ENCODE measurements around the gene TMEM200C. TPM values are rescaled to one million over a fixed set of nuclear protein-coding genes. Genes with fewer than 3 reads are reported as not detected.
A peak's percentile ranks its signal among the peaks of the same experiment; 100 is the strongest.

The TMEM200C gene
- total RNA-seq, 6 experiments from 2014 or later = 0.19 to 1.6 (median 1.1) TPM

DNA sequence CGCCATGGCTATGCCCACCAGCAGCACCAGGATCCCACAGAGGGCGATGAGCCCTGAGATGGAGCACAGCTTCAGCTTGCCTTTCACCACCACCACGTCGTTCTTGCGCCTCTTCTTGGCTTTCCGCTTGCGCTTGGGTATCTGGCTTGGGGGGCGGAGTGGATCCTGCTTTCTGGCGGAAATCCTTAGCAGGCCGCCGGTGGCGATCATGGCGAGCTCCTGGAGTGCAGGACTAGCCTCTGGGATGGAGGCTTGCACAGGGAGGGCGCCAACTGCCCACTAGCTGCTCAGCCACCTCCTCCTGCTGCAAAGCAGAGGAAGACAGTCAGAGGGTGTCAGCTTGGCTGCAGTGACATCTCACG lies 3.5 kb downstream of the TMEM200C start:
- DNase-seq = no peak
- H3K27me3 ChIP-seq = peaks cover 0 to 38% of the 10 kb centered on the region in 2 donors
- H3K4me3 ChIP-seq = no peak overlapping the region
- H3K36me3 ChIP-seq = no peaks in the 10 kb centered on the region
- intact Hi-C loops (cut with DNase I) = no loop called here
- TF ChIP-seq POLR2A (IDR thresholded peaks at IDR 0.05) = no peak
- TF ChIP-seq, protein P1, sequence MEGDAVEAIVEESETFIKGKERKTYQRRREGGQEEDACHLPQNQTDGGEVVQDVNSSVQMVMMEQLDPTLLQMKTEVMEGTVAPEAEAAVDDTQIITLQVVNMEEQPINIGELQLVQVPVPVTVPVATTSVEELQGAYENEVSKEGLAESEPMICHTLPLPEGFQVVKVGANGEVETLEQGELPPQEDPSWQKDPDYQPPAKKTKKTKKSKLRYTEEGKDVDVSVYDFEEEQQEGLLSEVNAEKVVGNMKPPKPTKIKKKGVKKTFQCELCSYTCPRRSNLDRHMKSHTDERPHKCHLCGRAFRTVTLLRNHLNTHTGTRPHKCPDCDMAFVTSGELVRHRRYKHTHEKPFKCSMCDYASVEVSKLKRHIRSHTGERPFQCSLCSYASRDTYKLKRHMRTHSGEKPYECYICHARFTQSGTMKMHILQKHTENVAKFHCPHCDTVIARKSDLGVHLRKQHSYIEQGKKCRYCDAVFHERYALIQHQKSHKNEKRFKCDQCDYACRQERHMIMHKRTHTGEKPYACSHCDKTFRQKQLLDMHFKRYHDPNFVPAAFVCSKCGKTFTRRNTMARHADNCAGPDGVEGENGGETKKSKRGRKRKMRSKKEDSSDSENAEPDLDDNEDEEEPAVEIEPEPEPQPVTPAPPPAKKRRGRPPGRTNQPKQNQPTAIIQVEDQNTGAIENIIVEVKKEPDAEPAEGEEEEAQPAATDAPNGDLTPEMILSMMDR (IDR thresholded peaks at IDR 0.05) = no peak
- ATAC-seq = no peak
- peaks cover 0 to 23% (median 2%) of the 10 kb centered on the region in 4 donors for H3K4me1 ChIP-seq
- H3K27ac ChIP-seq = no peak overlapping the region
- H3K9me3 ChIP-seq = no peaks in the 10 kb centered on the region
- WGBS (ENCODE audit: insufficient coverage, low coverage, low lambda C conversion rate, missing lambda C conversion rate) = 91% methylated on average over 4 of the region's 15 CpGs

DNA sequence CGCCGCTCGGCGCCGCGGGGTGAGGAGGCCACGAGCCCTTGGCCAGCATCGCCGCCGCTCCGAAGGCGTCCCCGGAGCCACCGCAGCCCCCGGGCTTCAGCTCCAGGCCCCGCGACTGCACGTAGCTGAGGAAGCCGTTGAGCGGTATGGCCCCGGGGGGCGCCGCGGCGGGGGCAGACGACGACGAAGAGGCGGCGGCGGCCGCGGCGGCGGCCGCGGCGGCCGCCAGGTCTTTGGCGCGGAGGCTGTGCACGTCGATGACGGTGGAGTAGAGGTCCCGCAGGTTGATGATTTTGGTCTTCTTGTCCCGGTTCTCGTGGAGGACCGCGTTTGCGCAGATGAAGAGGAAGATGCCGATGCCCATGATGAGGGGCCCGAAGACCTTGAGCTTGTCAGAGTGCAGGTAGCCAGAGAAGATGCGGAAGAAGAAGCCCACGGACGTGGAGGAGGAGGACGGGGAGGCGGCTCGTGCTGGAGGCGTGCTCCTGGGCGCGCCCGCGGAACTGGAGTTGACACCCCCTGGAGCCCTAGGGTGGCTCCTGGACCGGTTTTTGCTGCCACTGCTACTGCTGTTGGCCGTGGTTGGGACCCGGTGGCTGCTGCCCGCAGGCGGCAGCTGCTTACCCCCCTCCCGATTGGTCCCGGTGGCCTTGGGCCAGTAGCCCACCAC lies 4.0 kb downstream of the TMEM200C start:
- intact Hi-C loops (cut with DNase I) = no loop called here
- DNase-seq = peak in 2 of 3 donors; percentile 12 to 50
- no peak for TF ChIP-seq POLR2A (IDR thresholded peaks at IDR 0.05)
- TF ChIP-seq, protein P1 (IDR thresholded peaks at IDR 0.05) = no peak
- Histone ChIP-seq H3K27me3 (peaks cover 0 to 38% of the 10 kb centered on the region in 2 donors), H3K4me1 (peaks cover 0 to 23% (median 2%) of the 10 kb centered on the region in 4 donors), H3K27ac (no peak overlapping the region), H3K9me3 (no peaks in the 10 kb centered on the region), H3K36me3 (no peaks in the 10 kb centered on the region), H3K4me3 (peak overlapping the region in 2 of 3 donors; percentile 44 to 57)
- WGBS (ENCODE audit: insufficient coverage, low coverage, low lambda C conversion rate, missing lambda C conversion rate) = 55% methylated on average over 36 of the region's 70 CpGs
- ATAC-seq = no peak

DNA sequence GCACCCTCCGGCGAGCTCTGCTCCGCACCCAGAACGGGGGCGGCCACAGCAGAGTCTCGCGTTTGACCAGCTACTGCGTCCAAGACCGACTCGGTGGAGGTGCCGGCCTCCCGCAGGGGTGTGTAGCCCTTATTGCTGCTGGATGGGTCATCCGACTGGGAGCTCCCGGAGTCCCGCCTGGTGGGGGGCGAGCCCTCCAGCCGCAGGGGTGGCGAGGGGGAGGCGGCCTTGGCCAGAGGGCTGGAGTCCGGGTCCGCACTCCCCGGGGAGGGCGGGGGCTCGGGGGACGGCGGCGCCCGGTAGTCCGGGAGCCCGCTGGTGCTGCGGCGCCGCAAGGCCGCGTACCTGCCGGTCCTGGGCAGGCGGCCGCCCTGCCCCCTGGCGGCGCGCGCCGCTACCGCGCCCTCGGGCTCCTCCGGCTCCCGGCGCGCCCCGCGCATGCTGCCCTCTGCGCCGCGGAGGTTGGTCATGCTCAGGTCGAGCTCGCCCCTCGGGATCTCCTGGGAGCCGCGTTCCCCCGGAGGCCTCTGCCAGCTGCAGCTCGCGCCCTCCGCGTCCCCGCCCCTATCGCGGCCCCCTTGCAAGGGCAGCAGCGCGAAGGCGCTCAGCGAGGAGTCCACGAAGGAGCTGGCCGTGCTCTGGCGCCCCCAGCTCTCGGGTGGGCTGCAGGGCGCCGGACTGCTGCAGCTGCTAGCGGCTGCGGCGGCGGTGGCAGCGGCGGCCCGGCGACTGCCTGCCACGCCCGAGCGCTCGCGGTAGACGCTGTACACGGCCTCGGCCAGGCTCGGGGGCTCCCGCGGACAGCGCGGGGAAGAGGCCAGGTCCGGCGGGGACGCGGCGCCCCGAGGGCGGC lies 4.8 kb downstream of the TMEM200C start:
- TF ChIP-seq, protein P1 (IDR thresholded peaks at IDR 0.05) = peak; percentile 49 to 79 (median 58)
- no peak for TF ChIP-seq POLR2A (IDR thresholded peaks at IDR 0.05)
- H3K36me3 ChIP-seq = no peaks in the 10 kb centered on the region
- DNase-seq = peak; percentile 49 to 66 (median 64)
- WGBS (ENCODE audit: insufficient coverage, low coverage, low lambda C conversion rate, missing lambda C conversion rate) = 27% methylated on average over 14 of the region's 106 CpGs
- peaks cover 0 to 38% of the 10 kb centered on the region in 2 donors for H3K27me3 ChIP-seq
- H3K4me3 ChIP-seq = peak overlapping the region; percentile 39 to 57 (median 44)
- H3K27ac ChIP-seq = no peak overlapping the region
- no peaks in the 10 kb centered on the region for H3K9me3 ChIP-seq
- intact Hi-C loops (cut with DNase I) = no loop called here
- peaks cover 0 to 17% (median 0%) of the 10 kb centered on the region in 4 donors for H3K4me1 ChIP-seq
- ATAC-seq = peak; percentile 94 to 98 (median 96)

DNA sequence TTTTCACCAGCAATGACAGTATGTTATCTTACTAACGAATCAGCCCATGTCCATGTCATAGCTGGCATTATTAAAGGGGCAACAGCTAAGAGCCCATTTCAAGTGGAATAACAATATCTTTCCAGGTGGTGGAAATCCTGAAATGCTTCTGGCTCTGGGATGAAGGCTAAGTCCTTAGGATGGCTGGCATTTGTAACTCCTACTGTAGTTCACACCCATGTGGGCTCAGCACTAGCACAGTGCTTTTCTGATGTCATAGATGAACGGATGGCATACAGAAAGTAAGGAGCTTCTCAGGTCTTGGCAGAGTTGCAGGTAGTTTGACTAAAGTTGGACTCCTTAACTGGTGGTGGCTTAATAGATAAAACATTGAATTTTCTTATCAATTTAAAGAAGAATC lies 10.0 kb downstream of the TMEM200C start:
- DNase-seq (no peak), ATAC-seq (no peak)
- 58% methylated on average over 2 of the region's 2 CpGs for WGBS (ENCODE audit: insufficient coverage, low coverage, low lambda C conversion rate, missing lambda C conversion rate)
- Histone ChIP-seq H3K36me3 (no peaks in the 10 kb centered on the region), H3K27me3 (no peaks in the 10 kb centered on the region), H3K4me3 (no peak overlapping the region), H3K4me1 (no peaks in the 10 kb centered on the region), H3K9me3 (no peaks in the 10 kb centered on the region), H3K27ac (no peak overlapping the region)
- intact Hi-C loops (cut with DNase I) = no loop called here
- TF ChIP-seq, protein P1 (IDR thresholded peaks at IDR 0.05) = no peak
- no peak for TF ChIP-seq POLR2A (IDR thresholded peaks at IDR 0.05)

All from right lobe of liver (tissue), 6 donors.